AG10803 (cell line): ENCODE data around the gene ZDHHC15.
"Not testable (repeated sequence)": the region's sequence is repeated elsewhere in the genome, so short reads cannot be mapped to it uniquely, and the experiment has no call there.

Experiments used
- DNase-seq: peaks from one replicate; pipeline ENCODE4 v3.0.0; 2010; ENCODE audit warnings: low read depth
- H3K4me3 ChIP-seq: 2 replicates; pipeline ENCODE4 v1.5.1; 2011; ENCODE audit warnings: mild to moderate bottlenecking, low read length, control low read depth
- TF ChIP-seq, protein P1 (sequence below): conservative IDR thresholded peaks from 2 replicates; pipeline ENCODE4 v1.5.1; 2011; ENCODE audit warnings: mild to moderate bottlenecking, low read length, control low read depth, inconsistent platforms

ZDHHC15 gene

DNA sequence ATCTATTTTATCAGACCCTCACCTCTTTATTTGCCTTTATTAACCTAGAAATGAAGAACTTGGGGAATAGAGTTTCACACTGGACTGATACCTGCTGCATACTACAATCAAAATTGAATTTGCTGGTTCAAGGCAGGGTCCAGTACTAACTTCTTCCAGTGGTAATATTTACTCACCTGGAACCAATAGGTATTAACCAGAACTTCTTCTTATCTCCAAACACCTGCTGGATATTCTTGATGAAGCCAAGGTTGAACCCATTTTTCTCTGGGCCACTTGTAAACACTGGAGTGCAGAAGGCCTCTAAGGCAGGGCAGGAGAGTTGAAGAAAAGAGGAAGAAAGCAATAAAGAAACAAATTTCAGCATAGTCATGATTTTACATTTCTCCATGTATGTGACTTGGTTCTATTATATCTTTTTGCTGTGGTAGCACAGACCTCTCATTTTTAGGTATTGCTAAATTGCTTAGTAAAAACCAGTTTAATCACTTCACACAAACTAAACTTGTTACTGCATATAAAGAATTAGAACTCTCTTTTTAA is 101.1 kb downstream of the ZDHHC15 start:
- TF ChIP-seq, protein P1, sequence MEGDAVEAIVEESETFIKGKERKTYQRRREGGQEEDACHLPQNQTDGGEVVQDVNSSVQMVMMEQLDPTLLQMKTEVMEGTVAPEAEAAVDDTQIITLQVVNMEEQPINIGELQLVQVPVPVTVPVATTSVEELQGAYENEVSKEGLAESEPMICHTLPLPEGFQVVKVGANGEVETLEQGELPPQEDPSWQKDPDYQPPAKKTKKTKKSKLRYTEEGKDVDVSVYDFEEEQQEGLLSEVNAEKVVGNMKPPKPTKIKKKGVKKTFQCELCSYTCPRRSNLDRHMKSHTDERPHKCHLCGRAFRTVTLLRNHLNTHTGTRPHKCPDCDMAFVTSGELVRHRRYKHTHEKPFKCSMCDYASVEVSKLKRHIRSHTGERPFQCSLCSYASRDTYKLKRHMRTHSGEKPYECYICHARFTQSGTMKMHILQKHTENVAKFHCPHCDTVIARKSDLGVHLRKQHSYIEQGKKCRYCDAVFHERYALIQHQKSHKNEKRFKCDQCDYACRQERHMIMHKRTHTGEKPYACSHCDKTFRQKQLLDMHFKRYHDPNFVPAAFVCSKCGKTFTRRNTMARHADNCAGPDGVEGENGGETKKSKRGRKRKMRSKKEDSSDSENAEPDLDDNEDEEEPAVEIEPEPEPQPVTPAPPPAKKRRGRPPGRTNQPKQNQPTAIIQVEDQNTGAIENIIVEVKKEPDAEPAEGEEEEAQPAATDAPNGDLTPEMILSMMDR, result no peak
- H3K4me3 ChIP-seq, result no peak overlapping the region
- DNase-seq, result no peak

DNA sequence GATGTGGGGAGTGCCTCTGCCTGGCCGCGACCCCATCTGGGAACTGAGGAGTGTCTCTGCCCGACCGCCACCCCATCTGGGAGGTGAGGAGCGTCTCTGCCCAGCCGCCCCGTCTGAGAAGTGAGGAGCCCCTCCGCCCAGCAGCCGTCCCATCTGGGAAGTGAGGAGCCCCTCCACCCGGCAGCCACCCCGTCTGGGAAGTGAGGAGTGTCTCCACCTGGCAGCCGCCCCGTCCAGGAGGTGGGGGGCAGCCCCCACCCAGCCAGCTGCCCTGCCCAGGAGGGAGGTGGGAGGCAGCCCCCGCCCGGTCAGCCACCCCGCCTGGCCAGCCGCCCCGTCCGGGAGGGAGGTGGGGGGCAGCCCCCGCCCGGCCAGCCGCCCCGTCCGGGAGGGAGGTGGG is 115.7 kb downstream of the ZDHHC15 start:
- DNase-seq, H3K4me3 ChIP-seq: not testable (repeated sequence)

DNA sequence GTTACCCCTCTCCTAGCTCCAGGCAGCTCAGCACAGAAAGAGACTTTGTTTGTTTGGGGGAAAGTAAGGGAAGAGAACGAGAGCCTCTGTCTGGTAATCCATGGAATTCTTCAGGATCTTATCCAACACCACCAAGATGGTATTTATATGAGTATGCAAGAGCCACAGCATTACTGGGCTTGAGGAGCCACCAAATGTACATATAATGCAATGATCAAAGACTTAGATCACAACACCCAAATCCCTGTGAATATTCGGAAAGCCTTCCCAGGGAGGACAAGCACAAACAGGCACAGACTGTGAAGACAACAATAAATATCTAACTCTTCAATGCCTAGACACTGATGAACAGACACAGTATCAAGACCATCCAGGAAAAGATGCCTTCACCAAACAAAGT is 132.4 kb downstream of the ZDHHC15 start:
- TF ChIP-seq, protein P1, result no peak
- DNase-seq, result no peak
- H3K4me3 ChIP-seq, result no peak overlapping the region

DNA sequence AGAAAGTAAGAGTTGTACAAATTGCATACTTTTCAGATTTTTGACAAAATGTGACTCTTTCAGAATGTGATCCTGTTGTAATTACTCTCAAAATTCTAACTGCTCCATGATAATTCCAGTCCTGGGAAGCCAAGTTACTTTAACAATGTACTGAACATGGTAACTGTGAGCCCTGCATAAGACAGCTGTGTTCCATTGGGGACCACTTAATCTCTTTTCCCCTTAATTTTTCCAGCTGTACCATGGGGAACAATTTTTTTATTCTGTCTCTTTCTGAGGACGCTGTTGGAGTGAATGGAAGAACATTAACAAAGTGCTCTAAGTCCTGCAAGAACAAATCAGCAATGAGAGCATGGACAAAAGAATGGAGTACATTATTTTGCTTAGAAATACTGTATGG is 153.1 kb downstream of the ZDHHC15 start:
- H3K4me3 ChIP-seq, result no peak overlapping the region
- TF ChIP-seq, protein P1, result no peak
- no peak for DNase-seq

DNA sequence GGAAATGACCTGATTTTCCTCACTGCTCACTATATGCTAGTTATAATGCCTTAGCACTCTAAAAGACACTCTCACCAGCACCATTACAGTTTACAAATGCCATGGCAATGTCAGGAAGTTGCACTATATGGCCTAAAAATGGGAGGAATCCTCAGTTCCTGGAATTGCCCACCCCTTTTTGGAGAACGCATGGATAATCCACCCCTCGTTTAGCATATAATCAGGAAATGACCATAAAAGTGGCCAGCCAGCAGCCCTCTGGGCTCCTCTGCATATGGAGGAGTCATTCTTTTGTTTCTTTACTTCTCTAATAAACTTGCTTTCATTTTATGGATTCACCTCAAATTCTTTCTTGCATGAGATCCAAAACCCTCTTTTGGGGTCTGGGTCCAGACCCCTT is 156.0 kb downstream of the ZDHHC15 start:
- TF ChIP-seq, protein P1, result no peak
- no peak overlapping the region for H3K4me3 ChIP-seq
- DNase-seq, result no peak

DNA sequence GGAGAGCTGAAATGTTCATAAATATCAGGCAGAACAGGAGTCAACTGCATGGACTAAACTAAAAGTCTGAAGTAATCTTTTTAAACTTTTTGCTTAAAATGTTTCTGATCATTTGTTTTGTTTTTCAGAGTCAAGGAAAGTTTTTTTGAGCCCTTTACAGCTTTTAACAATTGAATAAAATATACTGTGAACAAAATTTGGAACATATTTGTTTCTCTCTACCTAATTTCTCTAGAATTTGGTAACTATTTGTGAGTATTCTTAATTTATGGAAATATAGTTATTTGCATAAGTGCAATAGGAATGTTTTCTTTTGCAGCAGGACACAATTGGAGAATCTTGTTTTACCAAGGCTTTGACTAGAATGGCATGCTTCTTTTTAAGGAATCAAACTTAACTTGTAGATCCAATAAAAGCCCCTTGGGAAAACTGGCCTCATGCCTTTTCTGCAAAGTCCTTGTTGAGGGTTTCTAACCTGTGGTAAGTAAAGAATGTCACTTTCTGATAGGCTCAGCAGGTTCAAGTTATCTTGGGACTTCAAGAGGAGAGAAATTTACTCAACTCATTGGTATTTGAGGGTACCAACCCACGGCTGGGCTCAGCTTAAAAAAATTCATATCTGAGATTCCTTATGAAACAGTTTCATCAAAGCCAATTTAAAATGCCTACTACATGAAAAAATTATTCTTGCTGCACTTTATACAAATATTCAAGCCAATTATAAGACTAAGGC is 157.4 kb downstream of the ZDHHC15 start:
- H3K4me3 ChIP-seq, result no peak overlapping the region
- no peak for DNase-seq
- TF ChIP-seq, protein P1, result no peak

DNA sequence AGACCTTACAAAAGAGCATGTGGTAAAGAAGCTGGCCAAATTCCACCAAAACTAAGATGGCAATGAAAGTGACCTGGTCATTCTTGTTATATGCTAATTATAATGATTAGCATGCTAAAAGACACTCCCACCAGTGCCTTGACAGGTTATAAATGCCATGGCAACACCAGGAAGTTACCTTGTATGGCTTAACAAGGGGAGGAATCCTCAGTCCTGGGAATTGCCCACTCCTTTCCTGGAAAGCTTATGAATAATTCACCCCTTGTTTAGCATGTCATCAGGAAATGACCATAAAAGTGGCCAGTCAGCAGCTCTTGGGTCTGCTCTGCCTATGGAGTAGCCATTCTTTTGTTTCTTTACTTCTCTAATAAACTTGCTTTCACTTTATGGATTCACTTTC is 161.0 kb downstream of the ZDHHC15 start:
- H3K4me3 ChIP-seq, result no peak overlapping the region
- DNase-seq, result no peak
- TF ChIP-seq, protein P1, result no peak

DNA sequence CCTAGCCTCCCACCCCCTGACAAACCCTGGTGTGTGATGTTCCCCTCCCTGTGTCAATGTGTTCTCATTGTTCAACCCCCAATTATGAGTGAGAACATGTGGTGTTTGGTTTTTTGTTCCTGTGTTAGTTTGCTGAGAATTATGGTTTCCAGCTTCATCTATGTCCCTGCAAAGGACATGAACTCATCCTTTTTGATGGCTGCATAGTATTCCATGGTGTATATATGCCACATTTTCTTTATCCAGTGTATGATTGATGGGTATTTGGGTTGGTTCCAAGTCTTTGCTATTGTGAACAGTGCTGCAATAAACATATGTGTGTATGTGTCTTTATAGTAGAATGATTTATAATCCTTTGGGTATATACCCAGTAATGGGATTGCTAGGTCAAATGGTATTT is 174.2 kb downstream of the ZDHHC15 start:
- H3K4me3 ChIP-seq, DNase-seq: not testable (repeated sequence)
